SK-N-SH (cell line): Measurements from ENCODE around the gene EXOC7. TPM values are rescaled to one million over a fixed set of nuclear protein-coding genes. Genes with fewer than 3 reads are reported as not detected.

ENCODE experiments used
- CTCF ChIA-PET: fragments of 300-600, 350-600 bp; formaldehyde crosslinking; extraction: SDS; loops from one replicate; lab custom pipeline; 2021; lab: Yijun Ruan, JAX
- POLR2A ChIA-PET: fragments of 350-600 bp; sonication (Branson Sonifier 250); formaldehyde crosslinking; extraction: SDS; loops from one replicate; lab custom pipeline; 2020; ENCODE audit warnings: antibody characterized with exemption, inconsistent platforms; lab: Yijun Ruan, JAX
- DNase-seq: peaks from one replicate; pipeline ENCODE4 v3.0.0; 2012
- H2AFZ ChIP-seq: fragments of 200-600 bp; sonication (generic); 2 replicates; pipeline ENCODE4 v1.8.1; 2016; ENCODE audit warnings: antibody characterized with exemption, mild to moderate bottlenecking, low read depth
- H3F3A ChIP-seq: fragments of 200-600 bp; sonication (generic); replicated peaks from 2 replicates; pipeline ENCODE3; 2016; ENCODE audit warnings: antibody characterized with exemption, mild to moderate bottlenecking; ENCODE audit not compliant: insufficient read depth
- H3K27ac ChIP-seq, 2 experiments: fragments of 200-500 bp in 1 of 2; fragments of 200-600 bp in 1 of 2; sonication (Bioruptor generic) in 1 of 2; sonication (generic), shearing (Covaris generic) in 1 of 2; 2 replicates each; pipeline versions ENCODE4 v1.5.1 to v1.6.1; 2014 to 2016; ENCODE audit warnings: low read depth in 2 of 2, inconsistent platforms in 1 of 2, low read length in 1 of 2, mild to moderate bottlenecking in 1 of 2, mixed read lengths in 1 of 2
- H3K27me3 ChIP-seq: fragments of 200-600 bp; sonication (generic), shearing (Covaris generic); 2 replicates; pipeline ENCODE4 v1.6.1; 2016; ENCODE audit warnings: mixed run types; ENCODE audit not compliant: insufficient read depth
- H3K36me3 ChIP-seq, 2 experiments: fragments of 200-500 bp in 1 of 2; fragments of 200-600 bp in 1 of 2; sonication (Bioruptor generic) in 1 of 2; sonication (generic) in 1 of 2; replicated peaks in 1 of 2; 2 replicates each; pipeline versions ENCODE3 to v1.5.1; 2014 to 2016; ENCODE audit warnings: low read length in 1 of 2, mild to moderate bottlenecking in 1 of 2; ENCODE audit not compliant: insufficient read depth in 2 of 2, control insufficient read depth in 1 of 2
- H3K4me1 ChIP-seq, 2 experiments: fragments of 200-500 bp in 1 of 2; fragments of 200-600 bp in 1 of 2; sonication (Bioruptor generic) in 1 of 2; sonication (generic), shearing (Covaris generic) in 1 of 2; 2 replicates each; pipeline versions ENCODE4 v1.5.1 to v1.6.1; 2014 to 2016; ENCODE audit warnings: low read depth in 1 of 2, low read length in 1 of 2, mixed run types in 1 of 2; ENCODE audit not compliant: insufficient read depth in 2 of 2, control insufficient read depth in 1 of 2
- H3K4me2 ChIP-seq: fragments of 200-600 bp; sonication (generic), shearing (Covaris generic); 2 replicates; pipeline ENCODE4 v1.6.1; 2017; ENCODE audit warnings: mixed run types
- H3K4me3 ChIP-seq, 2 experiments: fragments of 200-500 bp in 1 of 2; fragments of 200-600 bp in 1 of 2; sonication (Bioruptor generic) in 1 of 2; sonication (generic), shearing (Covaris generic) in 1 of 2; 2 replicates each; pipeline versions ENCODE4 v1.5.1 to v1.8.1; 2014 to 2016; ENCODE audit warnings: low read depth in 2 of 2, inconsistent platforms in 1 of 2, low read length in 1 of 2, mild to moderate bottlenecking in 1 of 2, mixed read lengths in 1 of 2, moderate library complexity in 1 of 2
- H3K79me2 ChIP-seq: fragments of 200-600 bp; sonication (generic); 2 replicates; pipeline ENCODE4 v1.8.1; 2017; ENCODE audit warnings: mild to moderate bottlenecking; ENCODE audit not compliant: insufficient read depth
- H3K9ac ChIP-seq: fragments of 200-600 bp; sonication (generic); 2 replicates; pipeline ENCODE4 v1.6.1; 2017; ENCODE audit warnings: mixed run types
- H3K9me2 ChIP-seq: fragments of 200-600 bp; sonication (generic); 2 replicates; pipeline ENCODE4 v1.6.1; 2017; ENCODE audit warnings: mixed run types
- H3K9me3 ChIP-seq: fragments of 200-600 bp; sonication (generic); 2 replicates; pipeline ENCODE4 v1.6.1; 2017; ENCODE audit warnings: mixed run types, mild to moderate bottlenecking, moderate library complexity
- H4K20me1 ChIP-seq: fragments of 200-600 bp; sonication (generic); 2 replicates; pipeline ENCODE4 v1.6.1; 2017; ENCODE audit warnings: mild to moderate bottlenecking, mixed run types; ENCODE audit not compliant: insufficient read depth
- CHD2 ChIP-seq: fragments of 150-350 bp; IDR thresholded peaks from 2 replicates; pipeline ENCODE4 v1.6.1; 2018; ENCODE audit warnings: low read length; ENCODE audit not compliant: partially characterized antibody
- ELF1 ChIP-seq: IDR thresholded peaks from 2 replicates; pipeline ENCODE4 v1.4.0; 2012
- EP300 ChIP-seq, 2 experiments: IDR thresholded peaks; 2 replicates each; pipeline versions ENCODE4 v1.4.0 to v1.6.1; 2012; ENCODE audit warnings: borderline replicate concordance in 1 of 2, low read depth in 1 of 2, low read length in 1 of 2
- FOXJ3 ChIP-seq: sonication (generic); formaldehyde crosslinking; IDR thresholded peaks from 2 replicates; pipeline ENCODE4 v1.5.1; 2020; ENCODE audit warnings: mild to moderate bottlenecking, missing genetic modification reagents
- GABPA ChIP-seq: IDR thresholded peaks from 2 replicates; pipeline ENCODE4 v1.4.0; 2012; ENCODE audit warnings: low read depth, mild to moderate bottlenecking
- JUND ChIP-seq: IDR thresholded peaks from 2 replicates; pipeline ENCODE4 v1.4.0; 2012
- MXI1 ChIP-seq: IDR thresholded peaks from 2 replicates; pipeline ENCODE4 v1.6.1; 2012; ENCODE audit warnings: mild to moderate bottlenecking, low read depth, low read length, improper control_type of control experiment
- NFIC ChIP-seq: IDR thresholded peaks from 2 replicates; pipeline ENCODE4 v1.4.0; 2012; ENCODE audit warnings: borderline replicate concordance
- NRF1 ChIP-seq: IDR thresholded peaks from 2 replicates; pipeline ENCODE4 v1.6.1; 2012; ENCODE audit warnings: low read depth, mild to moderate bottlenecking, low read length
- RAD21 ChIP-seq: IDR thresholded peaks from 2 replicates; pipeline ENCODE4 v1.6.1; 2012; ENCODE audit warnings: mild to moderate bottlenecking, low read length
- RCOR1 ChIP-seq: fragments of 150-350 bp; IDR thresholded peaks from 2 replicates; pipeline ENCODE4 v1.6.1; 2017; ENCODE audit warnings: antibody characterized with exemption, low read length
- RFX5 ChIP-seq: IDR thresholded peaks from 2 replicates; pipeline ENCODE4 v1.6.1; 2012; ENCODE audit warnings: mild to moderate bottlenecking, improper control_type of control experiment, low read length
- SMC3 ChIP-seq: IDR thresholded peaks from 2 replicates; pipeline ENCODE4 v1.6.1; 2012; ENCODE audit warnings: low read depth, low read length, improper control_type of control experiment
- TEAD4 ChIP-seq: IDR thresholded peaks from 2 replicates; pipeline ENCODE4 v1.4.0; 2012; ENCODE audit warnings: mild to moderate bottlenecking, borderline replicate concordance; ENCODE audit not compliant: insufficient read depth
- YY1 ChIP-seq: IDR thresholded peaks from 2 replicates; pipeline ENCODE4 v1.4.0; 2012; ENCODE audit warnings: low read depth, mild to moderate bottlenecking
- WGBS: methylation state at CpG from one replicate; pipeline ENCODE4 v1.1.6; 2017; ENCODE audit warnings: low lambda C conversion rate; 5-methylcytosine and 5-hydroxymethylcytosine counted together
- polyA plus RNA-seq, 3 experiments: library from polyadenylated mRNA; depleted of rRNA; stranded (reverse); fragments of >200 nt; gene quantifications; 2 replicates each; pipeline ENCODE4 v1.2.3, GENCODE V29; 2012
- TF ChIP-seq, protein P1 (sequence below): IDR thresholded peaks from 2 replicates; pipeline ENCODE4 v1.6.1; 2012; ENCODE audit warnings: mild to moderate bottlenecking, low read depth, low read length, moderate library complexity
- TF ChIP-seq, protein P2 (sequence below): fragments of 150-350 bp; IDR thresholded peaks from 2 replicates; pipeline ENCODE4 v1.6.1; 2016; ENCODE audit warnings: mild to moderate bottlenecking, low read depth, low read length
- TF ChIP-seq, protein P3 (sequence below): IDR thresholded peaks from 2 replicates; pipeline ENCODE4 v1.4.0; 2012; ENCODE audit warnings: low read depth, borderline replicate concordance
- TF ChIP-seq, protein P4 (sequence below): IDR thresholded peaks from 2 replicates; pipeline ENCODE4 v1.4.0; 2012; ENCODE audit warnings: low read depth, borderline replicate concordance
- TF ChIP-seq, protein P5 (sequence below): fragments of 200-600 bp; sonication (generic); IDR thresholded peaks from 2 replicates; pipeline ENCODE4 v1.6.1; 2017; ENCODE audit warnings: antibody characterized with exemption, mild to moderate bottlenecking, moderate library complexity

EXOC7 gene
- polyA plus RNA-seq, 1 of the 3 experiments (the other 2 are of a cell fraction): 129 TPM

DNA sequence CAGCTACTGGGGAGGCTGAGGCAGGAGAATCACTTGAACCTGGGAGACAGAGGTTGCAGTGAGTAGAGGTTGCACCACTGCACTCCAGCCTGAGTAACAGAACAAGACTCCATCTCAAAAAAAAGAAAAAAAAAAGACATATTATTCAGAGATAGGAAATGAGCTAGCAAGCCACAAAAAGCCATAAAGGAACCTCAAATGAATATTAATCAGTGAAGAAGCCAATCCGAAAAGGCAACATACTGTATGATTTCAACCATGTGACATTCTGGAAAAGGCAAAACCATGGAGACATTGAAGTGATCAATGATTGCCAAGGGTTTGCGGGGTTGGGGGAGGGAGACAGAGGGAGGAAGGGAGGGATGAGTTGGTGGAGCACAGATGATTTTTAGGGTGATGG is 8.4 kb upstream of the EXOC7 start:
- Histone ChIP-seq H3K27me3 (no peaks in the 10 kb centered on the region; the same call in 1 of the 2 replicates), H3K9me3 (no peaks in the 10 kb centered on the region), H3K9me2 (no peaks in the 10 kb centered on the region), H3K4me3 (no peak overlapping the region), H3K79me2 (no peaks in the 10 kb centered on the region), H3F3A (no peaks in the 10 kb centered on the region), H2AFZ (no peak overlapping the region), H3K4me1 (no peaks in the 10 kb centered on the region), H3K9ac (no peak overlapping the region), H3K27ac (no peak overlapping the region), H4K20me1 (no peaks in the 10 kb centered on the region), H3K36me3 (no peaks in the 10 kb centered on the region), H3K4me2 (no peak overlapping the region)
- 86% methylated on average over 2 of the region's 2 CpGs for WGBS
- DNase-seq: no peak
- ChIA-PET CTCF (interaction anchor here (1.1 to 5.9 kb wide), 5 partner anchors 10 to 168 kb away, joined by 3 to 37 read pairs (median 5); partner anchors contain the start of gene CDK3), POLR2A (no interaction called here)
- TF ChIP-seq, protein P1, sequence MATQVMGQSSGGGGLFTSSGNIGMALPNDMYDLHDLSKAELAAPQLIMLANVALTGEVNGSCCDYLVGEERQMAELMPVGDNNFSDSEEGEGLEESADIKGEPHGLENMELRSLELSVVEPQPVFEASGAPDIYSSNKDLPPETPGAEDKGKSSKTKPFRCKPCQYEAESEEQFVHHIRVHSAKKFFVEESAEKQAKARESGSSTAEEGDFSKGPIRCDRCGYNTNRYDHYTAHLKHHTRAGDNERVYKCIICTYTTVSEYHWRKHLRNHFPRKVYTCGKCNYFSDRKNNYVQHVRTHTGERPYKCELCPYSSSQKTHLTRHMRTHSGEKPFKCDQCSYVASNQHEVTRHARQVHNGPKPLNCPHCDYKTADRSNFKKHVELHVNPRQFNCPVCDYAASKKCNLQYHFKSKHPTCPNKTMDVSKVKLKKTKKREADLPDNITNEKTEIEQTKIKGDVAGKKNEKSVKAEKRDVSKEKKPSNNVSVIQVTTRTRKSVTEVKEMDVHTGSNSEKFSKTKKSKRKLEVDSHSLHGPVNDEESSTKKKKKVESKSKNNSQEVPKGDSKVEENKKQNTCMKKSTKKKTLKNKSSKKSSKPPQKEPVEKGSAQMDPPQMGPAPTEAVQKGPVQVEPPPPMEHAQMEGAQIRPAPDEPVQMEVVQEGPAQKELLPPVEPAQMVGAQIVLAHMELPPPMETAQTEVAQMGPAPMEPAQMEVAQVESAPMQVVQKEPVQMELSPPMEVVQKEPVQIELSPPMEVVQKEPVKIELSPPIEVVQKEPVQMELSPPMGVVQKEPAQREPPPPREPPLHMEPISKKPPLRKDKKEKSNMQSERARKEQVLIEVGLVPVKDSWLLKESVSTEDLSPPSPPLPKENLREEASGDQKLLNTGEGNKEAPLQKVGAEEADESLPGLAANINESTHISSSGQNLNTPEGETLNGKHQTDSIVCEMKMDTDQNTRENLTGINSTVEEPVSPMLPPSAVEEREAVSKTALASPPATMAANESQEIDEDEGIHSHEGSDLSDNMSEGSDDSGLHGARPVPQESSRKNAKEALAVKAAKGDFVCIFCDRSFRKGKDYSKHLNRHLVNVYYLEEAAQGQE: no peak
- TF ChIP-seq SMC3 (no peak), CHD2 (no peak), MXI1 (no peak), NRF1 (no peak), JUND (no peak), YY1 (no peak), RAD21 (no peak), GABPA (no peak), TEAD4 (no peak), FOXJ3 (CRISPR knock-in tag) (no peak), EP300 (IDR thresholded peaks at IDR 0.05; ENCODE audit: borderline replicate concordance in 1 of 2, low read depth in 1 of 2, low read length in 1 of 2) (no peak), RCOR1 (no peak), NFIC (no peak), RFX5 (no peak), ELF1 (no peak)
- TF ChIP-seq, protein P2, sequence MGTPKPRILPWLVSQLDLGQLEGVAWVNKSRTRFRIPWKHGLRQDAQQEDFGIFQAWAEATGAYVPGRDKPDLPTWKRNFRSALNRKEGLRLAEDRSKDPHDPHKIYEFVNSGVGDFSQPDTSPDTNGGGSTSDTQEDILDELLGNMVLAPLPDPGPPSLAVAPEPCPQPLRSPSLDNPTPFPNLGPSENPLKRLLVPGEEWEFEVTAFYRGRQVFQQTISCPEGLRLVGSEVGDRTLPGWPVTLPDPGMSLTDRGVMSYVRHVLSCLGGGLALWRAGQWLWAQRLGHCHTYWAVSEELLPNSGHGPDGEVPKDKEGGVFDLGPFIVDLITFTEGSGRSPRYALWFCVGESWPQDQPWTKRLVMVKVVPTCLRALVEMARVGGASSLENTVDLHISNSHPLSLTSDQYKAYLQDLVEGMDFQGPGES: no peak
- TF ChIP-seq, protein P3, sequence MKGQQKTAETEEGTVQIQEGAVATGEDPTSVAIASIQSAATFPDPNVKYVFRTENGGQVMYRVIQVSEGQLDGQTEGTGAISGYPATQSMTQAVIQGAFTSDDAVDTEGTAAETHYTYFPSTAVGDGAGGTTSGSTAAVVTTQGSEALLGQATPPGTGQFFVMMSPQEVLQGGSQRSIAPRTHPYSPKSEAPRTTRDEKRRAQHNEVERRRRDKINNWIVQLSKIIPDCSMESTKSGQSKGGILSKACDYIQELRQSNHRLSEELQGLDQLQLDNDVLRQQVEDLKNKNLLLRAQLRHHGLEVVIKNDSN: no peak
- TF ChIP-seq, protein P4, sequence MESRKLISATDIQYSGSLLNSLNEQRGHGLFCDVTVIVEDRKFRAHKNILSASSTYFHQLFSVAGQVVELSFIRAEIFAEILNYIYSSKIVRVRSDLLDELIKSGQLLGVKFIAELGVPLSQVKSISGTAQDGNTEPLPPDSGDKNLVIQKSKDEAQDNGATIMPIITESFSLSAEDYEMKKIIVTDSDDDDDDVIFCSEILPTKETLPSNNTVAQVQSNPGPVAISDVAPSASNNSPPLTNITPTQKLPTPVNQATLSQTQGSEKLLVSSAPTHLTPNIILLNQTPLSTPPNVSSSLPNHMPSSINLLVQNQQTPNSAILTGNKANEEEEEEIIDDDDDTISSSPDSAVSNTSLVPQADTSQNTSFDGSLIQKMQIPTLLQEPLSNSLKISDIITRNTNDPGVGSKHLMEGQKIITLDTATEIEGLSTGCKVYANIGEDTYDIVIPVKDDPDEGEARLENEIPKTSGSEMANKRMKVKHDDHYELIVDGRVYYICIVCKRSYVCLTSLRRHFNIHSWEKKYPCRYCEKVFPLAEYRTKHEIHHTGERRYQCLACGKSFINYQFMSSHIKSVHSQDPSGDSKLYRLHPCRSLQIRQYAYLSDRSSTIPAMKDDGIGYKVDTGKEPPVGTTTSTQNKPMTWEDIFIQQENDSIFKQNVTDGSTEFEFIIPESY: no peak
- TF ChIP-seq, protein P5, sequence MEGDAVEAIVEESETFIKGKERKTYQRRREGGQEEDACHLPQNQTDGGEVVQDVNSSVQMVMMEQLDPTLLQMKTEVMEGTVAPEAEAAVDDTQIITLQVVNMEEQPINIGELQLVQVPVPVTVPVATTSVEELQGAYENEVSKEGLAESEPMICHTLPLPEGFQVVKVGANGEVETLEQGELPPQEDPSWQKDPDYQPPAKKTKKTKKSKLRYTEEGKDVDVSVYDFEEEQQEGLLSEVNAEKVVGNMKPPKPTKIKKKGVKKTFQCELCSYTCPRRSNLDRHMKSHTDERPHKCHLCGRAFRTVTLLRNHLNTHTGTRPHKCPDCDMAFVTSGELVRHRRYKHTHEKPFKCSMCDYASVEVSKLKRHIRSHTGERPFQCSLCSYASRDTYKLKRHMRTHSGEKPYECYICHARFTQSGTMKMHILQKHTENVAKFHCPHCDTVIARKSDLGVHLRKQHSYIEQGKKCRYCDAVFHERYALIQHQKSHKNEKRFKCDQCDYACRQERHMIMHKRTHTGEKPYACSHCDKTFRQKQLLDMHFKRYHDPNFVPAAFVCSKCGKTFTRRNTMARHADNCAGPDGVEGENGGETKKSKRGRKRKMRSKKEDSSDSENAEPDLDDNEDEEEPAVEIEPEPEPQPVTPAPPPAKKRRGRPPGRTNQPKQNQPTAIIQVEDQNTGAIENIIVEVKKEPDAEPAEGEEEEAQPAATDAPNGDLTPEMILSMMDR: no peak
